Endothelial cell of umbilical vein (primary cell): ENCODE data around the gene PRCC. TPM values are rescaled to one million over a fixed set of nuclear protein-coding genes. Genes with fewer than 3 reads are reported as not detected.

ENCODE experiments used
- BruUV-seq: library from RNA; stranded (reverse); fragments of 400-500 nt; replicated peaks from 2 replicates; lab custom pipeline; 2021; lab: Mats Ljungman, UMichigan
- CTCF ChIA-PET: fragments of 300-600, 350-600 bp; sonication (Branson Sonifier 250); formaldehyde crosslinking; loops from one replicate; lab custom pipeline; 2021; ENCODE audit warnings: antibody characterized with exemption, inconsistent platforms; lab: Charles Lee
- POLR2A ChIA-PET: fragments of 300-600, 350-600 bp; sonication (Branson Sonifier 250); formaldehyde crosslinking; loops from one replicate; lab custom pipeline; 2021; ENCODE audit warnings: antibody characterized with exemption, inconsistent platforms; lab: Charles Lee
- DNase-seq: peaks from one replicate; pipeline ENCODE4 v3.0.0-alpha.2; 2011; ENCODE audit warnings: low read depth, low spot score
- FAIRE-seq: peaks from 2 replicates; lab custom pipeline; 2011; peaks lifted over from hg19 to GRCh38; lab: Jason Lieb, UNC
- H2AFZ ChIP-seq: 2 replicates; pipeline ENCODE4 v1.6.0; 2012; ENCODE audit warnings: low read depth, low read length, control low read depth, inconsistent platforms
- H3K27ac ChIP-seq: 2 replicates; pipeline ENCODE4 v1.5.1; 2011; ENCODE audit warnings: low read depth, mild to moderate bottlenecking, control low read depth, low read length, moderate library complexity; ENCODE audit not compliant: insufficient read depth
- H3K27me3 ChIP-seq, 2 experiments: 2 replicates each; pipeline versions ENCODE4 v1.6.0 to v1.6.1; 2011; ENCODE audit warnings: low read length in 2 of 2, mixed read lengths in 1 of 2; ENCODE audit not compliant: control insufficient read depth in 2 of 2, insufficient read depth in 2 of 2
- H3K36me3 ChIP-seq, 2 experiments: 2 replicates in 1 of 2; 3 replicates in 1 of 2; pipeline ENCODE4 v1.5.1; 2011; ENCODE audit warnings: low read length in 2 of 2, mild to moderate bottlenecking in 1 of 2, moderate library complexity in 1 of 2; ENCODE audit not compliant: control insufficient read depth in 2 of 2, insufficient read depth in 2 of 2; ENCODE audit errors: extremely low read depth in 1 of 2
- H3K4me1 ChIP-seq: 3 replicates; pipeline ENCODE4 v1.5.1; 2011; ENCODE audit warnings: mild to moderate bottlenecking, low read length; ENCODE audit not compliant: control insufficient read depth, insufficient read depth; ENCODE audit errors: extremely low read depth
- H3K4me2 ChIP-seq: 2 replicates; pipeline ENCODE4 v1.6.1; 2011; ENCODE audit warnings: low read length, control low read depth, mixed read lengths; ENCODE audit not compliant: insufficient read depth
- H3K4me3 ChIP-seq, 3 experiments: fragments of 200-600 bp in 1 of 3; sonication (generic), shearing (Covaris generic) in 1 of 3; replicated peaks in 1 of 3; 2 replicates each; pipeline ENCODE4 v1.5.1; 2011 to 2016; ENCODE audit warnings: control low read depth in 3 of 3, low read length in 3 of 3, mild to moderate bottlenecking in 2 of 3, inconsistent platforms in 1 of 3, low read depth in 1 of 3, moderate library complexity in 1 of 3; ENCODE audit not compliant: insufficient read depth in 1 of 3
- H3K79me2 ChIP-seq: 2 replicates; pipeline ENCODE4 v1.6.0; 2012; ENCODE audit warnings: low read length, inconsistent platforms; ENCODE audit not compliant: control insufficient read depth, insufficient read depth
- H3K9ac ChIP-seq: replicated peaks from 2 replicates; pipeline ENCODE3; 2011; ENCODE audit warnings: low read length, control low read depth; ENCODE audit not compliant: insufficient read depth; ENCODE audit errors: extremely low read depth
- H3K9me1 ChIP-seq: replicated peaks from 3 replicates; pipeline ENCODE4 v1.6.0; 2011; ENCODE audit warnings: mild to moderate bottlenecking, low read length; ENCODE audit not compliant: control insufficient read depth, insufficient read depth; ENCODE audit errors: extremely low read depth
- H3K9me3 ChIP-seq: replicated peaks from 2 replicates; pipeline ENCODE4 v1.5.1; 2012; ENCODE audit warnings: low read length, inconsistent platforms; ENCODE audit not compliant: control insufficient read depth, insufficient read depth
- H4K20me1 ChIP-seq: replicated peaks from 2 replicates; pipeline ENCODE3; 2011; ENCODE audit warnings: mild to moderate bottlenecking, low read length; ENCODE audit not compliant: control insufficient read depth, insufficient read depth; ENCODE audit errors: extremely low read depth
- CTCF ChIP-seq, 2 donors: IDR thresholded peaks; 1 replicate in 1 of 2; 2 replicates in 1 of 2; pipeline ENCODE4 v1.5.1; 2011; ENCODE audit warnings: low read length in 2 of 2, mild to moderate bottlenecking in 2 of 2, moderate library complexity in 2 of 2, control low read depth in 1 of 2, inconsistent platforms in 1 of 2, low read depth in 1 of 2; ENCODE audit not compliant: insufficient read depth in 1 of 2; ENCODE audit errors: extremely low read depth in 1 of 2
- EZH2 ChIP-seq: IDR thresholded peaks from 2 replicates; pipeline ENCODE4 v1.6.1; 2012; ENCODE audit warnings: borderline replicate concordance, low read depth, mild to moderate bottlenecking, moderate library complexity, low read length, inconsistent platforms; ENCODE audit not compliant: severe bottlenecking
- FOS ChIP-seq: IDR thresholded peaks from 2 replicates; pipeline ENCODE4 v1.6.1; 2011; ENCODE audit warnings: mild to moderate bottlenecking, low read length, moderate library complexity, borderline replicate concordance; ENCODE audit not compliant: insufficient read depth
- GATA2 ChIP-seq: IDR thresholded peaks from 2 replicates; pipeline ENCODE4 v1.7.0; 2011; ENCODE audit warnings: low read depth, mild to moderate bottlenecking, moderate library complexity, mixed read lengths, low read length; ENCODE audit not compliant: insufficient read length, insufficient read depth
- JUN ChIP-seq: IDR thresholded peaks from 2 replicates; pipeline ENCODE4 v1.6.1; 2011; ENCODE audit warnings: borderline replicate concordance, low read depth; ENCODE audit not compliant: insufficient read length, insufficient read depth
- MYC ChIP-seq: IDR thresholded peaks from one replicate; pipeline ENCODE4 v1.6.1; 2011; ENCODE audit warnings: mild to moderate bottlenecking, low read depth, low read length
- POLR2A ChIP-seq: IDR thresholded peaks from 2 replicates; pipeline ENCODE4 v1.6.1; 2012; ENCODE audit warnings: low read depth, mild to moderate bottlenecking, control low read depth, low read length
- POLR2AphosphoS5 ChIP-seq: IDR thresholded peaks from 2 replicates; pipeline ENCODE4 v1.6.1; 2012; ENCODE audit warnings: low read depth, mild to moderate bottlenecking, control low read depth, low read length, moderate library complexity; ENCODE audit not compliant: insufficient read depth
- dilution Hi-C: fragments of 300-500 bp; cut with MboI; formaldehyde crosslinking; loops from one replicate; pipeline ENCODE4 v1.15.0; 2019; ENCODE audit warnings: low sequenced_read_pairs; ENCODE audit not compliant: extremely low pct_ligation_motif_present
- intact Hi-C: fragments of 100-400 bp; cut with micrococcal nuclease; formaldehyde crosslinking; loops from one replicate; pipeline ENCODE4 v1.10.0; 2022
- polyA plus RNA-seq, 4 experiments: library from polyadenylated mRNA; depleted of rRNA in 3 of 4; stranded (reverse) in 3 of 4; unstranded in 1 of 4; fragments of >200 nt; gene quantifications; 2 replicates each; pipeline versions ENCODE4 v1.2.1 to v1.2.3, GENCODE V29; 2011 to 2012; ENCODE audit warnings: missing spikeins in 1 of 4
- total RNA-seq: library from RNA; stranded (reverse); gene quantifications from 2 replicates; pipeline ENCODE4 v1.2.3, GENCODE V29; 2021
- TF ChIP-seq, protein P1 (sequence below): IDR thresholded peaks from 2 replicates; pipeline ENCODE4 v1.6.1; 2011; ENCODE audit not compliant: insufficient read depth, insufficient read length

Gene PRCC
- total and polyA plus RNA-seq, 2 donors (not counting 3 experiments of a cell fraction or from before 2014, with no cell fraction given): 71.5 to 77.4 TPM

- H3K36me3 ChIP-seq: peaks cover 7 to 8% of the 10 kb centered on the region in 2 experiments
- intact Hi-C loops (no loop called here), dilution Hi-C loops (no loop called here)
- peaks cover 86% of the 10 kb centered on the region for H3K79me2 ChIP-seq
- H3K9ac ChIP-seq: no peak overlapping the region
- FAIRE-seq (no peak), DNase-seq (no peak)
- POLR2A ChIA-PET: no interaction called here
- H3K4me3 ChIP-seq: no peak overlapping the region
- BruUV-seq: no TSS peak
- H3K9me1 ChIP-seq: no peaks in the 10 kb centered on the region
- CTCF ChIA-PET: interaction anchor here (1.6 kb wide), 1 partner anchor 9 kb away, joined by 5 read pairs; the partner anchor contains the start of gene PRCC
- H3K27me3 ChIP-seq: no peaks in the 10 kb centered on the region
- no peak overlapping the region for H3K27ac ChIP-seq
- TF ChIP-seq CTCF (IDR thresholded peaks at IDR 0.05; ENCODE audit: extremely low read depth in 1 of 2, insufficient read depth in 1 of 2, low read depth in 1 of 2, low read length in 2 of 2) (no peak), EZH2 (no peak), MYC (no peak), FOS (no peak), POLR2A (no peak), GATA2 (no peak), JUN (no peak), POLR2AphosphoS5 (no peak)
- TF ChIP-seq, protein P1, sequence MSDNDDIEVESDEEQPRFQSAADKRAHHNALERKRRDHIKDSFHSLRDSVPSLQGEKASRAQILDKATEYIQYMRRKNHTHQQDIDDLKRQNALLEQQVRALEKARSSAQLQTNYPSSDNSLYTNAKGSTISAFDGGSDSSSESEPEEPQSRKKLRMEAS: no peak
- no peak overlapping the region for H2AFZ ChIP-seq
- no peaks in the 10 kb centered on the region for H3K9me3 ChIP-seq
- peaks cover 7% of the 10 kb centered on the region for H4K20me1 ChIP-seq
- no peak overlapping the region for H3K4me2 ChIP-seq
- H3K4me1 ChIP-seq: peaks cover 3% of the 10 kb centered on the region
Measured at GRCh38 chr1:156775799-156776198, 8.5 kb downstream of the PRCC start.
